Lower leg skin (tissue), 4 donors: ENCODE measurements around the gene ABAT. TPM values are rescaled to one million over a fixed set of nuclear protein-coding genes. Genes with fewer than 3 reads are reported as not detected.

Experiments
- DNase-seq, 2 donors: peaks; one replicate each; pipeline ENCODE4 v3.0.0-alpha.2; 2019; ENCODE audit warnings: low spot score in 2 of 2
- H3K4me3 ChIP-seq: fragments of 200-600 bp; sonication (generic); 2 replicates; pipeline ENCODE4 v1.5.1; 2017; ENCODE audit warnings: mild to moderate bottlenecking, low read depth; ENCODE audit not compliant: poor library complexity, severe bottlenecking
- POLR2A ChIP-seq, 2 donors: fragments of 450-650 bp; IDR thresholded peaks; one replicate each; pipeline ENCODE4 v1.6.1; 2016 to 2017; ENCODE audit warnings: antibody characterized with exemption in 2 of 2, mild to moderate bottlenecking in 1 of 2, moderate library complexity in 1 of 2
- WGBS, 2 donors: methylation state at CpG; one replicate each; pipeline ENCODE4 v1.1.5; 2018; 5-methylcytosine and 5-hydroxymethylcytosine counted together
- intact Hi-C: fragments of 100-400 bp; cut with DNase I; formaldehyde crosslinking; loops from one replicate; pipeline ENCODE4 v1.15.0; 2023; ENCODE audit warnings: low total_unique reads
- total RNA-seq, 4 donors: library from RNA; depleted of rRNA; stranded (reverse); fragments of >200 nt; gene quantifications; one replicate each; pipeline ENCODE4 v1.1.0, GENCODE V29; 2016
- TF ChIP-seq, protein P1 (sequence below), 3 donors: fragments of 450-650 bp; IDR thresholded peaks; one replicate each; pipeline ENCODE4 v1.5.1; 2016; ENCODE audit warnings: antibody characterized with exemption in 3 of 3, mild to moderate bottlenecking in 3 of 3, moderate library complexity in 2 of 3

ABAT gene
- total RNA-seq, 4 donors from 2014 or later = 1.5 to 5.1 (median 2.6) TPM

DNA sequence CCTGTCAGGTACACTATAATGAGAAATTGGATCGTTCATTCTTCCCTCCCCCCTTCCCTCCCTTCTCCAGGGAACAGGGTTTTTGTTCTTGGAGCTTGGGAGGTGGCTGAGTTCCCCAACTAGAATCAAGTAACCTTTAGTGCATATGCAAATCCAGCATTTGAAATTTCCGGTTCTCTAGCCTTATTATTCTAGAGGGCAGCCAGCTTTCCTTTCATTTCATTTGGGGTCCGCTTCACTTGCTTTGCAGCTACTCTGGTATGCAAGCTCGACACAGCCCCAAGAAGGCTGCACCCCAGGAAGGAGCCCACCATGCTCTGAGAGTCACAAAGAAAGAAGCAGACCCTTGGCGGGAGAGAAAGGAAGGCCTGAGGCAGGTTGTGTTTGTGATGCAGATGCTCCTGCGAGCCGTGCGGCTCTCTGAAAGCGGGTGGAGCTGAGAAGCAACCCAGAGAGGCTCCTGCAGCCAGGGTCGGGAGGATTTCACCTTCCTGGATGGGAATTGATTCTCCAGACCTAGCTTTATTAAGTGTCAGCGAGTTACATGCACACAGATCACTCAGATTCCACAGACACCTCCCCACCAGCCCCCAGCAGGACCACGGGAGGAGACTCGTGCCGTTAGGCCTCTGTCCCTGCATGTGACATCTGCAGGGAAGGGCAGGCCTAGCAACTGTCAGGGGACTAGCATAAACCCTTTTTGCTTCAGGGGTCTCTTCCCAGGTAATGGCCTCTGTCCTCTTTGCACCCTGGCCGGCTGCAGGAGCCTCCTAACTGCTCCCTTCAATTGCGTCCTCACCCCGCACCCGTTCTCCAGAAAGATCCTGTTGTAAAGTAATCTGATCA is 157.7 kb downstream of the ABAT start:
- WGBS, 2 donors = 86 to 88% methylated on average over 18 of the region's 18 CpGs
- no peak overlapping the region for H3K4me3 ChIP-seq
- TF ChIP-seq POLR2A (IDR thresholded peaks at IDR 0.05) = no peak
- TF ChIP-seq, protein P1, sequence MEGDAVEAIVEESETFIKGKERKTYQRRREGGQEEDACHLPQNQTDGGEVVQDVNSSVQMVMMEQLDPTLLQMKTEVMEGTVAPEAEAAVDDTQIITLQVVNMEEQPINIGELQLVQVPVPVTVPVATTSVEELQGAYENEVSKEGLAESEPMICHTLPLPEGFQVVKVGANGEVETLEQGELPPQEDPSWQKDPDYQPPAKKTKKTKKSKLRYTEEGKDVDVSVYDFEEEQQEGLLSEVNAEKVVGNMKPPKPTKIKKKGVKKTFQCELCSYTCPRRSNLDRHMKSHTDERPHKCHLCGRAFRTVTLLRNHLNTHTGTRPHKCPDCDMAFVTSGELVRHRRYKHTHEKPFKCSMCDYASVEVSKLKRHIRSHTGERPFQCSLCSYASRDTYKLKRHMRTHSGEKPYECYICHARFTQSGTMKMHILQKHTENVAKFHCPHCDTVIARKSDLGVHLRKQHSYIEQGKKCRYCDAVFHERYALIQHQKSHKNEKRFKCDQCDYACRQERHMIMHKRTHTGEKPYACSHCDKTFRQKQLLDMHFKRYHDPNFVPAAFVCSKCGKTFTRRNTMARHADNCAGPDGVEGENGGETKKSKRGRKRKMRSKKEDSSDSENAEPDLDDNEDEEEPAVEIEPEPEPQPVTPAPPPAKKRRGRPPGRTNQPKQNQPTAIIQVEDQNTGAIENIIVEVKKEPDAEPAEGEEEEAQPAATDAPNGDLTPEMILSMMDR (IDR thresholded peaks at IDR 0.05) = no peak
- intact Hi-C loops = no loop called here
- DNase-seq = peak in 1 of 2 donors; percentile 21

DNA sequence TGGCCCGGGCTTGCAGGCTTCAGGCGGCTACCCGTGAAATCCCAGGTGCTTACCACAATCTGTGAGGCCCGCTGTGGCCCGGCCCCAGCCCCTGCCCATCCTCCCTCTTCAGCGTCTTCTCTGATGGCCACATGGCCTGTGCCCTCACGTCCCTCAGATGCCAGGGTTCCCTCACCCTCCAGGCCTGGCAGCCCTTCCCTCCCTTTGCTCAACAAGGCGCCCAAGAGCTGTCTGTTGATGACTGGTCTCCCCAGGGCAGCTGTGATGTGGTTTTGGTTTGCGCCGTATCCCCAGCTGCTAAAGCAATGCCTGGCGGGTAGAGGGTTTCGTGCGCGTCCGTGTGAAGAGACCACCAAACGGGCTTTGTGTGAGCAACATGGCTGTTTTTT is 158.3 kb downstream of the ABAT start:
- TF ChIP-seq, protein P1 (IDR thresholded peaks at IDR 0.05) = no peak
- no peak for TF ChIP-seq POLR2A (IDR thresholded peaks at IDR 0.05)
- DNase-seq = peak in 1 of 2 donors; percentile 81
- no peak overlapping the region for H3K4me3 ChIP-seq
- intact Hi-C loops = no loop called here
- 80 to 82% methylated on average over 16 of the region's 16 CpGs for WGBS, 2 donors

Other genes with a start within 250 kb of the ABAT start
- not detected for gene TMEM114, start 84.1 kb upstream of the ABAT start, total RNA-seq
- gene METTL22, start 52.9 kb upstream of the ABAT start, total RNA-seq = 10 to 100 TPM; 12.9 to 49.0 (median 21.1) TPM
- 10 to 100 TPM in 3 of 4 donors, 1 to 10 TPM in 1; 7.5 to 11.2 (median 10.8) TPM for gene TMEM186, start 123.0 kb downstream of the ABAT start, total RNA-seq
- gene PMM2, start 123.2 kb downstream of the ABAT start, total RNA-seq = 10 to 100 TPM; 20.5 to 41.8 (median 26.8) TPM
- 10 to 100 TPM; 42.2 to 47.8 (median 44.2) TPM for gene CARHSP1, start 194.4 kb downstream of the ABAT start, total RNA-seq
- not detected for gene LITAFD, start 207.7 kb downstream of the ABAT start, total RNA-seq